GM04504 (cell line): ENCODE data around the gene TRMT2B.
"Not testable (repeated sequence)": the region's sequence is repeated elsewhere in the genome, so short reads cannot be mapped to it uniquely, and the experiment has no call there.

ENCODE experiments used
- DNase-seq: peaks from one replicate; pipeline ENCODE4 v3.0.0-alpha.2; 2012; ENCODE audit warnings: low read depth

The TRMT2B gene, protein sequence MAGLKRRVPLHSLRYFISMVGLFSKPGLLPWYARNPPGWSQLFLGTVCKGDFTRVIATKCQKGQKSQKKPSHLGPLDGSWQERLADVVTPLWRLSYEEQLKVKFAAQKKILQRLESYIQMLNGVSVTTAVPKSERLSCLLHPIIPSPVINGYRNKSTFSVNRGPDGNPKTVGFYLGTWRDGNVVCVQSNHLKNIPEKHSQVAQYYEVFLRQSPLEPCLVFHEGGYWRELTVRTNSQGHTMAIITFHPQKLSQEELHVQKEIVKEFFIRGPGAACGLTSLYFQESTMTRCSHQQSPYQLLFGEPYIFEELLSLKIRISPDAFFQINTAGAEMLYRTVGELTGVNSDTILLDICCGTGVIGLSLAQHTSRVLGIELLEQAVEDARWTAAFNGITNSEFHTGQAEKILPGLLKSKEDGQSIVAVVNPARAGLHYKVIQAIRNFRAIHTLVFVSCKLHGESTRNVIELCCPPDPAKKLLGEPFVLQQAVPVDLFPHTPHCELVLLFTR

DNA sequence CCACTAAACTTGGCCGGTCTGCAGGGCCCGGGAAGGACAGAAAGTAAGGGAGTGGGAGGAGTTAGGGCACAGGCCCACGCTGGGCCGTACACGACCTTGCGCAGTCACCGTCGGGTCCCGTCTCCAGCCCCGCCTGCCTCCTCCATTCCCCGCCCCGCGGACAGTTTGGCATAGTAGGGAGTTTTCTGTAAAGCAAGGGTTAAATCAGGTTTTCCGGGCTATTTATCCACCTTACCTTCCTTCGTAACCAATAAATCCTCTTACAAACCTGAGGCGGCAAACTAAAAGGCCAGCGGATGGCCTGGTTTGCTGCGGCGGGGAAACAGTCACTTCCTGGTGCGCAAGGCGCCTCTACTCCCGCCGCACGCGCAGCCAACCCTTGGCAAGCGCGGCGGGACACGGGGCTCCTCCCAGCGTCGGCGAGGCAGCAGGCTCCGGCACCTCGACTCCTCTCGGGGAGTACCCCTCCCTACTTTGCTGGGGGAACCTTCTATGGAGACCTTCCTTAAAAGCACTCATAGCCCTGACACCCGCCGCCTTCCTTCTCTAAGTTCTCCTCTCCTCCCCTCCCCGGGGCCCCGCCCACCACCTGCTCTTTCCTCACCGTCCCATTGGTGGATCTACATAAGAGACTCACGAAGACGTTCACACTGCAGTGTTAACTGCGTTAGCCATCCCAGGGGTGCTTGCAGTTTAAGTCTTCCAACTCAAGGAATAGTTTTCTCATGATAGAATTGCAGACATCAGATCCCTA, at the start of gene TRMT2B:
Gene TRMT2B (minus strand): TSS at position 563 of the 754 bp plus-strand sequence. CDS start 9,822 bp downstream, outside the sequence.
- DNase-seq, result peak; percentile 32

DNA sequence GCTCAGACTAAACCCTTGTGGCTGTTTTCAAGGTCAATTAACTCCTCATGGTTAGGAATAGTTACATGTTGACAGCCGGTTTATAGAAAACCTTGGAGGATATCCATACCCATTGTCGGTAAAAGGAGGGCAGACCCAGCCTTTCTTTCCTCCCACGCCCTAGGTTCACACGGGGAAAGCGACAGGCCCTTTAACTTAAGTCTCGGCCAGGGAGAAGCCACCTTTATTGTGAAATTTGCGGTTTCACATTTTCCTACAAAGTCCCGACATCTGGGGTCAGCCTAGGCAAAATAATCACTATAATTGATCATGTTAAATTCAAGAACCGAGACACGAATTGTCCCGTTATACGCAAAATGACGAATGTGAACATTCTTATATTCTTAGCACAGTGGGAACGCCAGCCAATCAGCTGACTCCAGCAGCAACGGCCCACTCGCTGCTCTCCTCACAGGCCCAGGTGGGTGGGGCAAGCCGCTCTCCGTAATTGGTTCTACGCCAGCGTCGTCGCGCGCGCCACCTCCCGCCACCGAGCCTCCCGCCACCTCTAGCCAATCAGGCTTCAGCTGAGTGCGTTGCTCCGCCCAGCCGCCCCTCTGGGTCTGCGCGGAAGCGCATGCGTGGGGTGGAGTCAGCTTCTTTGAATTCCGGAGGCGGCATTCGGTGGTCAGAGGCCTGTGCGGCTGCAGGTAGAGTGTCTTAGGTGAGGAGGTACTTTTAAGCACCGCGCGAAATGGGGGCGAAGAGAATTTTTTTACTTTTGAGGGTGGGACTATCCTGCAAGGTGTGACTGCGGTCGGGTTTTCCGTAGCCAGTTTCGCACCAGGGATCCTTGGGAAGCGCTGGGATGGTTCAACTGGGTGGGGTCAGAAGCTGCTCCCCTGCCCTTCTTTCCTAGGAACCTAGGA, 45.9 kb upstream of the TRMT2B start, which contains the start of gene CENPI:
Gene CENPI (plus strand): TSS at position 659 of the 908 bp plus-strand sequence. CDS start 2,867 bp downstream, outside the sequence.
- DNase-seq, result peak; percentile 73

DNA sequence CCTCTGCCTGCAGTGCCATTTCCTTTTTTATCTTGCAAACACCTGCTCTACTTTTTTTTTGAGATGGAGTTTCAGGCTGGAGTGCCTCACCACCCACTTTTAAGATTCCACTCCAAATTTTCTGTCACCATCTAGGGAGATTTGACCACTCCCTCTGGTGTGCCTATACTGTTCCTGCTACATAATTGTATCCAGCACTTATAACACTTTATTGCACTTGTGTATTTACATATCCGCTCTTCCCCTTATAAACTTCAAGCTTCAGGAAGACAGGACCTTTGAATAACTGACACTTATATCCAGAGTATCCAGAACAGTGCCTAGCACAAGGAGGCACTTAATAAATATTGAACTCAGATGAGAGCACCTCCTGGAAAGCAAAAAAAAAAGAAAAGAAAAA, 39.9 kb upstream of the TRMT2B start:
- no peak for DNase-seq

DNA sequence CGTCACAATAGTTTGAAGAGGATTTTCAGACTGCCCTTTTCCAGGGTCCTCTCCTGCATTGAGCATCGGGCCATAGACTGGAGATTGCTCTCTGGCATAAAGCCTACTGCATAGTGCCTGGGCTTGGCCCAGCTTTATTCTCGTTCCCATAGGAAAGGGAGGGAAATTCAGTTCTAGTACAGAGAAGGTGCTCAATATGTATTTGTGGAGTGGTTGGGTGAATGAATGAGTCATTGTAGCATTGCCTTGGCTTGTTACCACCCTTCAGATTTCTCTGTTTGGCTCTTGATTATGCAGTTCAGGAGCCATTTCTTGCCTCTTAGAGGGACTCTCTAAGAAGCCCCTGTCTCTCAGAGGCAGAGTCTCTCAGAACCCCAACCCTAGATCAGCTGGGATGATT, 29.3 kb upstream of the TRMT2B start:
- DNase-seq, result no peak

DNA sequence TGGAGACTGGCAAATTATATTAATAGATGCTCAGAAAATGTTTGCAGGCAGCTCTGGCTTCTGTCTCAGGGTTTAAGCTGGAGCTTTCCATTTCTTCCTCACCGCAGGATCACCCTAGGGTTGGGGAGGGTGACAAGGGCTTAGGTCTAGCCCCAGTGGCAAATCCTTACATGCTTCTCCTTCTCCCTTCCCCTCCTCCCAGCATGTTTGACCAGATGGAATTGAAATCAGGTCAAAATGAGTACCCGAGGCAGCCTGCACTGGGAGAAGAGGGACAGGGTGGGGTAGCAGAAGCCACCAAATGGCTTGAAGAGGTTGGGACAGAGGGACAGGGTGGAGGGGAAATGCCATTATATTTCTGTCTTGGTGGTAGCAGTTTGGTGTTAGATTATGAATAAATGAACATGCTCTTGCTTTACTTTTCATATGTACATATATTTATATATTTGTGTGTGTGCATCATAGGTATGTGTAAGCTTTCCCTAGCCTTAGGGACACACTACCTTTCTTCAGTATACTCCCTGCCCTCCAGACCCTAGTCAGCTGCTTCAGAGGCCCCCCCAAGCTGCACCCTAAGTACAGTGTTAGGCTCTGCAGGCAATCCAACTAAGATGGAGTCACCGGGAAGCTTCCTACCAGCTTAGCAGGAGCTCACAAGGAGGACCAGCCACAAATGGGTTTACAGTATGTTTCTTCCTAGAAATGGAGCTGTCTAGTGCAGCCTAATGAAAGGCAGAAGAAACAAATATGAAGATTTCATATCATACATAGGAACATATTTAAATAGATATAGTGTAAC, 28.6 kb upstream of the TRMT2B start:
- DNase-seq, result no peak

DNA sequence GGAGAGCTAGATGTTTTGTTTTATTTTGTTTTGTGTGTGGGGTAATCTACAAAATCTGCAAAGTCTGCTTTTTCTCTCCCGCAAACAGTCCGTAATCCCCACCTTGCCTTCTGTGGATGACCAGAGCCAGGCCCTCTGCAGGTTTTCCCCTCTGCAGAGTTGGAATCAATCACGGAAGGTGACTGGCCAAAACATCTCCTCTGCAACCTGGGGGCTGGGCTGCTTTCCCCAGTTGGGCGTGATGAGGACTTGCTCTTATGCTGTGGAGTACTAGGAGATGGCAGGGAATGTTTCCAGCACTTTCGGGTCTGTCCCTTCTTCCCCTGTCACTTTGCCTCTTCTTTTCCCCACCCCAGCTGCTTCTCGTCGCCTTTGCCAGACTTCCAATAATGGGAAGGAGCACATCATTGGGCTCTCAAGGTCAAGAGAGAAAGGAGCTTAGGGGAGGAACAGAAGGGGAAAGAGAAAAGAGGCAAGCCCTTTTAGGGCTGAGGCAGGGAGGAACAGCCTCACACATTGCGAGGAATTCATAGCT, 27.9 kb upstream of the TRMT2B start:
- DNase-seq, result no peak

DNA sequence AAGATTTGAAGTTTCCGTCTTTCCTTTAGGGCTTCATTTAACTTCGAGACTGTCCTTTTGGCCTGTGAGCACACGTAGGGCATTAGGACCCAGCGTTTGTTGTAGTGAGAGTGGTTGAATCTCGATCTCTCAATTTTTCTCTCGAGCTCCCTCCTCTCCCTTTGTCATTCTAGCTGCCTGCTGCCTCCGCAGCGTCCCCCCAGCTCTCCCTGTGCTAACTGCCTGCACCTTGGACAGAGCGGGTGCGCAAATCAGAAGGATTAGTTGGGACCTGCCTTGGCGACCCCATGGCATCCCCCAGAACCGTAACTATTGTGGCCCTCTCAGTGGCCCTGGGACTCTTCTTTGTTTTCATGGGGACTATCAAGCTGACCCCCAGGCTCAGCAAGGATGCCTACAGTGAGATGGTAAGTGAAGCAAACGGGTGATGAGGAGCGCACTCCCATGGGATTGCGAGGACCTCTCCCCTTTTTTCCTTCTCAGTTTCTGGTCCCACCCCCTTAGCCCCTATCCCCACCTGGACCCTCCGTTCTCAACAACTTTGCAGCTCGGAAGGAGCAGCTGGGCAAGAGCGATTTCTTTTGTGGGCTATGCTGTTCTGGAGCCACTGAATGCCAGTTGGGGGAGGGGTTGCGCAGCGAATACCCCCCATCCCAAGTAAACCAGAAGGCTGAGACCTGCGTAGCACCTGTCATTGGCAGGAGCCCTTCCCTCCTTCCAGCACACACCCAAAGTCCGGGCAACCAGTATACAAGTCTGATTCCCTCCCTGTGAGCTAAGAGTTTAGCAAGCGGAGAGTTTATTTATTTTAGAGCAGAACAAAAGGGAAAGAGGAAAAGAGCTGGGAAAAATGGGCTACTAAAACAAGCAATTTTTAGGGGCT, 27.0 kb upstream of the TRMT2B start, which contains the start of gene TMEM35A:
Gene TMEM35A (plus strand): TSS at position 164 of the 883 bp plus-strand sequence. CDS start 124 bp downstream, at position 288.
- no peak for DNase-seq

DNA sequence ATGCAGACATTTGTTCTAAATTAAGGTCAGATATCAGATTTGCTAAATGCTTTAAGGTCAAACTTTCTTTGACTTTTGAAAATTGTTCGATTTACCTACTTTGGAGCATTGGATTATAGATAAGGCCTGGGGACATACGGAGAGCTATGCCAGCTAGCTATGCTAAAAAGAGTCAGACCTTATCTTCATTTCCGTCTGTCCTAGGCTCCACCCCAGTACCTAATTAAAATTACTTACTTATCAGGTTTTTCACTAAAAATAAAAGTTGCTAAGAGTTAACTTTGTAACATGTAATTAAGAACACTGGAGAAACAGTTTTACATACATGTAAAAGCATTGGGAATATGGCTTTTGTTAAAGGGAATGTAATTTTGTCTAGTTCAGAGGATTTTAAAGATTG, 19.7 kb upstream of the TRMT2B start:
- DNase-seq, result no peak

DNA sequence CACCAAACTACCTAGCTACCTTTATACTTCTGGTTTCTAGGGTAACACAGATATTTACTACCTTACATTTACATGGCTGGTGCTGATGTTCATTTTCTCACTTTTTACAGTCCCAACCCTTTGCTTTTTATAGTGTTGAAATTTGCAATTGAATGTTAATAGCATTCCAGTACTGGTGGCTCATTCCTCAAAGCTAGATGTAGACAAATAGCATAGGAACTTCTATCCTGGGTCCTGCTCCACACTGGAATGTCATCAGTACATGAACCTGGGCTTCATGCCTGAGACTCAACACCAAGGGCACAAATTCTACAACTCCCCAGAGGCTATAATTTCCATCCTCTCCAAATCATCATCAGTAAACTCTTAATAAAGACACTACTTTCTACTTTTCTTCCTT, 10.3 kb upstream of the TRMT2B start:
- DNase-seq, result peak; percentile 30

DNA sequence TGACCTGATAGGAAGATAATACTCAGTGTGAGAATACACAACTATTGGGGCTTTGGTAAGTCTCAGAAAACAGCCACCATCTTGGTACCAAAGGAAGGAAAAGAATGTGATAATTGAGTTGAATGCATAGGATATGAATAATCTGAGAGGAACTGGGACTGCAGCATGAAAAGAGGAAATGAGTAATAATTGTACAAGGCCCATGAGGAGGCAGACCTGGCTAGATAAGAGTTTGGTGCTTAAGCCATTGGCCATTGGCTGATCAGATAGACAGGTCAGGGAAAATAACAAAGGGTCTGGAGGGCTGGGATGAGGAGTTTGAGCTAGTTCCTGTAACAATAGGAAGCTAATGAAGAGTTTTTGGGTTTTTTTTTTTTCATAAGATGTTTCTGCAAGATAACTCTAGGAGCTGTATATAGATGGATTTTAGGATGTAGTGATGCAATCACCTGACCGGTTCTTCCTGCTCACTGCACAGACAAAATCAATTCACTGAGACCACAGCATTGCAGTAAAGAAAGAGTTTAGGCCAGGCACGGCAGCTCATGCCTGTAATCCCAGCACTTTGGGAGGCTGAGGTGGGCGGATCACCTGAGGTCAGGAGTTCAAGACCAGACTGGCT, 5.3 kb upstream of the TRMT2B start:
- no peak for DNase-seq

DNA sequence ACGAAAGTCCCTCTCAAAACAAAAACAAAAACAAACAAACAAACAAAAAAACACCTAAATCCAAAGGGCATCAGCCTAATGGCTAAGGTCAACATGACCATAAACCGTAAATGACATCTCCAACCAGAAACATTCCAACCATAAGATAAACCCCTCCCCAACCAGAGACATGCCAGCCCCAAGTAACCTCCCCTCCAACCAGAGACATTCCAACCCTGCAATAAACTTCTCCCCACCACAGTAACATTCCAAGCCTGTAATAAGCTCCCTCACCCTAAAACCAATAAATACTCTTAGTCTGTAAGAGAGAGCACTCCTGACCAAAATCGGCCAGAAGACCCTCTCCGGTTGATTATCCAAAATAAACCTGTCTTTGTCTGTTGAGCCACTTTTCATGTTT, 4.6 kb upstream of the TRMT2B start:
- DNase-seq, result not testable (repeated sequence)

DNA sequence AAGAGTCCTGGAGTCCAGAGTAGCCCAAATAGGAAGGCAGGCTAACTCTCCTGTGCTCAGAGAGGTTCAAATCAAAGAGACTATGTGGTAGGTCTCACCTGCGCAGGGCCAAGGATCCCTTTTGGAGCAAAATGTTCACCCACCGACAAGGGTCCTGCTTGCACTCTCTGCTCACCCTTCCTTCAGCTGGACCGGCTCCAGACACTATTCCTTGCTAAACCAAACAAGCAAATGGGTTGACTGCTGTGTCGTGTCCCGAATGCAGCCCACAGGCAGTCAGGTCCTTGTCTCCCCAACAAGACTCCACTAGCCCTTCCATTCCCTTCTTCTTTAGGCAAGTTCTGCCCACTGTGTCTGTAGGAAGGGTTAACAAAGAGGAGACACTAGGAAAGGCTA, 760 bp downstream of the TRMT2B start:
- DNase-seq, result no peak

DNA sequence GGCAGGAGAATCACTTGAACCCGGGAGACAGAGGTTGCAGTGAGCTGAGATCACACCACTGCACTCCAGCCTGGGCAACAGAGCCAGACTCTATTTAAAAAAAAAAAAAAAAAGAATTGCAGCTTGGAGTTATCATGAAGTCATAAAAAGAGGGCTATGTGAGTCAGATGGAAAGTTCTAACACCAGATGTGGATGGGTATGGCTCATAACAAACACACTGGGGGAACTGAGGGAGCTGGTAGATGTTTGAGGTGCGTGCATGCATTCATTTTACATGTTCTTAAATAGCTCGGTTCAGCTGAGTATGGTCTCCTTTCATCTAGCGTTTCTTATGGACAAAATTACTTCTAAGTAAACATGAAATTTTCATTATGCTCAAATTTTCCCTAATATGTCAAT, 11.7 kb downstream of the TRMT2B start:
- DNase-seq, result no peak

DNA sequence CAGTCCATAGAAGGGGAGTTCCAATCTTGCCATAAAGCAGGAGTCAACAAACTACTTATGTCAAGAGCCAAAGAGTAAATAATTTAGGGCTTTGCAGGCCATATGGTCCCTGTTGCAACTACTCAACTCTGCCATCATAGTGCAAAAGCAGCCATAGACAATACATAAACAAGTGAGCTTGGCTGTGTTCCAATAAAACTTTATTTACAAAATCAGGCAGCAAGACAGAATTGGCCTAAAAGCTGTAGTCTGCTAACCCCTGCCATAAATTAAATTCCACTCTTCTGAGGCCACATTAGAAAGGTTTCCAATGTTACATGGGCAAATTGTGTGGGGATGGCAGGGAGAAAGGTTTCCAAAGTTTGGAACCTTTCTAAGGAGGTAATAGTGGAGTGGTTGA, 14.7 kb downstream of the TRMT2B start:
- no peak for DNase-seq

DNA sequence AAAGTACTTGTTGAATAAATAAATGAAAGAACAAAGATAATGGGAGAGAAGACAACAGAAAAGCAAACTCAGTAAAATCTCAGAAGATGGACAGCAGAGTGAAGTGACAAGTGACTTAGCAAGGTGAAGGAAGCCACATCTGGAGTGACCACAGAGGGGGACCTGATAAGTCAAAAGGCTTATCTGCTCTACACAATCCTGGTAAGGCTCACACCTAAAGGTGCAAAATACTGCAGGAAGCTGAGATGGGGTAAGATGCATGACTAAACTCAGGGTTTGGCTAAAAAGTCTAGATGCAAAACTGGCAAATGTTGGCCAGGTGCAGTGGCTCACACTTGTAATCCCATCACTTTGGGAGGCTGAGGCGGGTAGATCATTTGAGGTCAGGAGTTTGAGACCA, 22.2 kb downstream of the TRMT2B start:
- no peak for DNase-seq

DNA sequence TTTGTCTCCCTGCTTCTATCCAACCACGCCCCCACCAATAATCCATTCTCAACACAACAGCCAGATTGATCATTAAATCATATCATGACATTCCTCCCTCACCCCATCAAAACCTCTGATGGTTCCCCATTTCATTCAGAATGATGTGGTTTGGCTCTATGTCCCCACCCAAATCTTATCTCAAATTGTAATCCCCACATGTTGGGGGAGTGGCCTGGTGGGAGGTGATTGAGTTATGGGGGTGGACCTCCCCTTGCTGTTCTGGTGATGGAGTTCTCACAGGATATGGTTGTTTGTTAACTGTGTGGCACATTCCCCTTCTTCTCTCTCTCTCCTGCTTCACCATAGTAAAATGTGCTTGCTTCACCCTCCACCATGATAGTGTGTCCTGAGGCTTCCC, 23.3 kb downstream of the TRMT2B start:
- DNase-seq, result no peak

DNA sequence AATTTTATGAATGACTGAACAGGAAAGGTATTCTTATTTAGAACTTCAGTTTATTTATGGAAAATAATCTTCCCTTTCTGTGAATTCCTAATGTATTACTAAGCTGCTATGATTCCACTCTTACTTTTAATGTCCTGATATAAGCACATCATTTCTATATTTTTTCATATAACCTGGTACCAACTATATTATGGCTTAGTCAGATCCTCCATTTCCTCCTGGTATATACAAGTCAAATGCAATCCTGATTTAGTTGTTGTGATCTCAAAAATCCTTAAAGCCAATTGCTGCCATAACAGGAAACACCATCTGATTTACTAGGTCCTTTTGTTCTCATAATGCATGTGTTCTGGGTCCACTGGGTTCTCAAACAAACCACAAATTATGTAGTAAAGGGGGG, 26.8 kb downstream of the TRMT2B start:
- no peak for DNase-seq

DNA sequence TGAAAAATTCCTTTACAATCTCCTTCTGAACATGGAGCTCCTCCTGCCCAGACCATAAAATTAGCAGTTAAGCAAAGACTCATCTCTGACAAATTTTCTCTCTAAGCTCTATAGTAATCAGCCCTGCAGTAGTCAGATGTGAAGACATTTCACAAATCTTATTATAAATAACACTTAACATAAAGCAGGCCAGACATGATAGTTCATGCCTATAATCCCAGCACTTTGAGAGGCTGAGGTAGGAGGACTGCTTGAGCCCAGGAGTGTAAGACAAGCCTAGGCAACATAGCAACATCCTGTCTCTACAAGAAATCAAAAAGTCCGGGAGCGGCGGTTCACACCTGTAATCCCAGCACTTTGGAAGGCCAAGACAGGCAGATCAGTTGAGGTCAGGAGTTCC, 29.9 kb downstream of the TRMT2B start:
- no peak for DNase-seq

DNA sequence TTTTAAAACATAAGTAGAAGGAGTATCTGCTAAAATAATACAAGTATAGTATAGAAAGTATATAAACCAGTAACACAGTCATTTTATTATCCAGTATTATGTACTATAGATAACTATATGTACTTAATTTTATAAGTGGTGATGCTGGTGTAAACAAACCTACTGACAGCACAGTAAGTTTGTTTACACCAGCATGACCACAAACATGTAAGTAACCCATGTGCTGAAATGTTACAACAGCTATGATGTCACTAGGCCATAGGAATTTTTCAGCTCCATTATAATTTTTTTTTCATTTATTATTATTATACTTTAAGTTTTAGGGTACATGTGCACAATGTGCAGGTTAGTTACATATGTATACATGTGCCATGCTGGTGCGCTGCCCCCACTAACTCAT, 39.9 kb downstream of the TRMT2B start:
- DNase-seq, result not testable (repeated sequence)
